Peyer's patch (tissue), 4 donors: ENCODE measurements around the gene CENPC. TPM values are rescaled to one million over a fixed set of nuclear protein-coding genes. Genes with fewer than 3 reads are reported as not detected.
"Not testable (repeated sequence)": the region's sequence is repeated elsewhere in the genome, so short reads cannot be mapped to it uniquely, and the experiment has no call there.

ENCODE experiments used
- DNase-seq, 3 donors: peaks; one replicate each; pipeline ENCODE4 v3.0.0-alpha.2; 2017 to 2019
- H3K27ac ChIP-seq, 4 donors: fragments of 200-600 bp; sonication (generic); one replicate each; pipeline ENCODE4 v1.5.1; 2016 to 2019
- H3K27me3 ChIP-seq, 2 donors: fragments of 200-600 bp; sonication (generic); one replicate each; pipeline ENCODE4 v1.5.1; 2019
- H3K36me3 ChIP-seq, 3 donors: fragments of 200-600 bp; sonication (generic); one replicate each; pipeline ENCODE4 v1.5.1; 2016 to 2019
- H3K4me1 ChIP-seq, 4 donors: fragments of 200-600 bp; sonication (generic); one replicate each; pipeline ENCODE4 v1.5.1; 2016 to 2019
- H3K4me3 ChIP-seq, 4 donors: fragments of 200-600 bp; sonication (generic); 1 replicate in 3 of 4; 2 replicates in 1 of 4; pipeline ENCODE4 v1.5.1; 2016 to 2019; ENCODE audit warnings: mild to moderate bottlenecking in 1 of 4
- H3K9me3 ChIP-seq, 4 donors: fragments of 200-600 bp; sonication (generic); one replicate each; pipeline ENCODE4 v1.5.1; 2016 to 2019; ENCODE audit warnings: mild to moderate bottlenecking in 1 of 4
- CTCF ChIP-seq, 6 experiments: fragments of 450-650 bp in 4 of 6; fragments of 200-600 bp in 2 of 6; sonication (generic) in 1 of 6; IDR thresholded peaks; one replicate each; pipeline ENCODE4 v1.5.1; 2017 to 2019; ENCODE audit warnings: antibody characterized with exemption in 6 of 6, mild to moderate bottlenecking in 3 of 6, moderate library complexity in 1 of 6
- POLR2A ChIP-seq, 2 donors: fragments of 450-650 bp; IDR thresholded peaks; one replicate each; pipeline ENCODE4 v1.5.1; 2017; ENCODE audit warnings: antibody characterized with exemption in 2 of 2, mild to moderate bottlenecking in 2 of 2, moderate library complexity in 2 of 2
- total RNA-seq, 4 donors: library from RNA; depleted of rRNA; stranded (reverse); fragments of >200 nt; gene quantifications; one replicate each; pipeline ENCODE4 v1.1.0, GENCODE V29; 2016

CENPC gene
- total RNA-seq, 4 donors from 2014 or later = 26.3 to 99.0 (median 40.0) TPM

DNA sequence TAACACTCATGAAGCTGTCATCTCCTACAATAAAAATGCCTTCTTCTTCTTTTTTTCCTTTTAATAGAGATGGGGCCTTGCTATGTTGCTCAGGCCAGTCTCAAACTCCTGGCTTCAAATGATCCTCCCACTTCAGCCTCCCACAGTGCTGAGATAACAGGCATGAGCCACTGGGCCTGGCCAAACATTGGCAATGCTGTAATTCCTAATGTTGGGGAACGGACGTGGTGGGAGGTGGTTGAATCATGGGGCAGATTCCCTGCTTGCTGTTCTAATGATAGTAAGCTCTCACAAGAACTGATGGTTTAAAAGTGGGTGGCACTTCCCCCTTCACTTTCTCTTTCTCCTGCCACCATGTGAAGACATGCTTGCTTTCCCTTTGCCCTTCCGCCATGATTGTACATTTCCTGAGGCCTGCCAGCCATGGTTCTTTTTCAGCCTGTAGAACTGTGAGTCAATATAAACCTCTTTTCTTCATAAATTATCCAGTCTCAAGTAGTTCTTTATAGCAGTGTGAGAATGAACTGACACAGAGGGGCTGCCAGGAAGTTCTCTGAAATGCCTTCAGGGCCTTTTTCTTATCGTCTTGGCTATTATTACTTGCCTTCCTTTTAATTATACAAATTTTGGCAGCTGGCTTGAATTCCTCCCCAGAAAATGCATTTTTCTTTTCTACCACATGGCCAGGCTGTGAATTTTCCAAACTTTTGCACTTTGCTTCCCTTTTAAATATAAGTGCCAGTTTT lies 93.0 kb downstream of the CENPC start:
- H3K4me1 ChIP-seq = no peaks in the 10 kb centered on the region
- H3K9me3 ChIP-seq = no peaks in the 10 kb centered on the region
- no peaks in the 10 kb centered on the region for H3K36me3 ChIP-seq
- H3K27ac ChIP-seq = no peak overlapping the region
- H3K4me3 ChIP-seq = no peak overlapping the region
- no peak for DNase-seq
- no peaks in the 10 kb centered on the region for H3K27me3 ChIP-seq
- TF ChIP-seq CTCF (IDR thresholded peaks at IDR 0.05) = no peak

DNA sequence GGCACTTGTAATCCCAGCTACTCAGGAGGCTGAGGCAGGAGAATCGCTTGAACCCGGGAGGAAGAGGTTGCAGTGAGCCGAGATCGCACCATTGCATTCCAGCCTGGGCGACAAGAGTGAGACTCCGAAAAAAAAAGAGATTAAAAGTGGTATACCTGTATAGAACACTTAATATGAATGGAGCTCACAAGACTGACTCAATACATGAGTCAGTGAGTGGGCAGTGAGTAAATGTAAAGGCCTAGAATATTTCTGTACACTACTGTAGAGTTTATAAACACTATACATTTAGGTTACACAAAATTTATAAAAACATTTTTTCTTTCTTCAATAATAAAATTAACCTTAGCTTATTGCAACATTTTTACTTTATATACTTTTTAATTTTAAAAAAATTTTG lies 93.8 kb downstream of the CENPC start:
- Histone ChIP-seq H3K36me3 (no peaks in the 10 kb centered on the region), H3K4me3 (no peak overlapping the region), H3K27me3 (no peaks in the 10 kb centered on the region), H3K27ac (no peak overlapping the region), H3K4me1 (no peaks in the 10 kb centered on the region), H3K9me3 (no peaks in the 10 kb centered on the region)
- no peak for DNase-seq
- TF ChIP-seq POLR2A (IDR thresholded peaks at IDR 0.05) = no peak
- no peak for TF ChIP-seq CTCF (IDR thresholded peaks at IDR 0.05)

- no peaks in the 10 kb centered on the region for H3K27me3 ChIP-seq
- no peak for DNase-seq
- H3K4me3 ChIP-seq = no peak overlapping the region
- no peak overlapping the region for H3K27ac ChIP-seq
- no peaks in the 10 kb centered on the region for H3K4me1 ChIP-seq
- H3K9me3 ChIP-seq = no peaks in the 10 kb centered on the region
- no peaks in the 10 kb centered on the region for H3K36me3 ChIP-seq
- TF ChIP-seq CTCF (IDR thresholded peaks at IDR 0.05) = no peak
- TF ChIP-seq POLR2A (IDR thresholded peaks at IDR 0.05) = no peak
These were observed 96.7 kb downstream of the CENPC start for GRCh38 chr4:67448621-67449020.

GRCh38 chr4:67447873-67448272 lies 97.4 kb downstream of the CENPC start:
- no peaks in the 10 kb centered on the region for H3K27me3 ChIP-seq
- H3K9me3 ChIP-seq = no peaks in the 10 kb centered on the region
- no peak for TF ChIP-seq CTCF (IDR thresholded peaks at IDR 0.05)
- no peak for TF ChIP-seq POLR2A (IDR thresholded peaks at IDR 0.05)
- H3K36me3 ChIP-seq = no peaks in the 10 kb centered on the region
- H3K27ac ChIP-seq = no peak overlapping the region
- H3K4me1 ChIP-seq = no peaks in the 10 kb centered on the region
- DNase-seq = no peak
- no peak overlapping the region for H3K4me3 ChIP-seq

GRCh38 chr4:67446811-67447210 lies 98.5 kb downstream of the CENPC start:
- no peak for DNase-seq
- no peaks in the 10 kb centered on the region for H3K4me1 ChIP-seq
- no peaks in the 10 kb centered on the region for H3K27me3 ChIP-seq
- no peak for TF ChIP-seq POLR2A (IDR thresholded peaks at IDR 0.05)
- TF ChIP-seq CTCF (IDR thresholded peaks at IDR 0.05) = no peak
- H3K27ac ChIP-seq = no peak overlapping the region
- H3K4me3 ChIP-seq = no peak overlapping the region
- no peaks in the 10 kb centered on the region for H3K9me3 ChIP-seq
- H3K36me3 ChIP-seq = no peaks in the 10 kb centered on the region

DNA sequence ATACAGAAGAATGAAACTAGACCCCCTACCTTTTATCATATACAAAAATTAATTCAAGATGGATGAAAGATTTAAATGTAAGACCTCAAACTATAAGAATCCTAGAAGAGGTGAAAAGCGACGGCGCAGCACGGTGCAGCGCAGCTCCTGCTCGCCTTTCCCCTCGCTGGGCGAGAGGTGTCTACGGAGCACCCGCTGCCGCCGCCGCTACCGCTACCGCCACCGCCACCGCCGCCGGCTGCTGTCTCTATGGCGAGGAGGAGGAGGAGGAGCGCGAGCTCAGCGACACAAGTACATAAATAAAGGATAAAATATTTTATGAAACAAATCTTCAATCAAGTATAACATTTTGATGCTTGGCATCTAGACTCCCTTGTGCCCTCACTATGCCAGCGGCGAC lies 99.4 kb downstream of the CENPC start:
- not testable (repeated sequence) for H3K27me3 ChIP-seq, DNase-seq, H3K27ac ChIP-seq, H3K9me3 ChIP-seq, H3K36me3 ChIP-seq, H3K4me3 ChIP-seq, H3K4me1 ChIP-seq
